K562 (cell line): Measurements from ENCODE around the gene HSPA1B. TPM values are rescaled to one million over a fixed set of nuclear protein-coding genes. Genes with fewer than 3 reads are reported as not detected.
A peak's percentile ranks its signal among the peaks of the same experiment; 100 is the strongest.

ENCODE experiments used
- CSDE1 ChIP-seq, 2 experiments: fragments of 450-650 bp; IDR thresholded peaks; 2 replicates each; pipeline ENCODE4 v1.6.1; 2016; ENCODE audit warnings: mild to moderate bottlenecking in 1 of 2
- GABPB2 ChIP-seq: fragments of 250-450 bp; sonication (Bioruptor Pico); conservative IDR thresholded peaks from 2 replicates; pipeline ENCODE4 v1.5.1; 2021; ENCODE audit warnings: mild to moderate bottlenecking
- GTF3C2 ChIP-seq: IDR thresholded peaks from 3 replicates; pipeline ENCODE4 v1.6.1; 2011; ENCODE audit warnings: borderline replicate concordance, mild to moderate bottlenecking, moderate library complexity; ENCODE audit not compliant: insufficient read length; ENCODE audit errors: extremely low read depth
- HINFP ChIP-seq: fragments of 450-650 bp; conservative IDR thresholded peaks from 2 replicates; pipeline ENCODE4 v1.6.1; 2016; ENCODE audit warnings: missing genetic modification characterization, low read depth, mild to moderate bottlenecking, control low read depth, missing compliant biosample characterization
- LCOR ChIP-seq: sonication (generic); formaldehyde crosslinking; IDR thresholded peaks from 2 replicates; pipeline ENCODE4 v1.8.0; 2022; ENCODE audit warnings: mild to moderate bottlenecking, missing genetic modification reagents
- NCOA6 ChIP-seq: fragments of 450-650 bp; IDR thresholded peaks from 2 replicates; pipeline ENCODE4 v1.6.1; 2017; ENCODE audit warnings: mild to moderate bottlenecking
- PHB ChIP-seq: fragments of 250-450 bp; sonication (Bioruptor Pico); IDR thresholded peaks from 2 replicates; pipeline ENCODE4 v1.5.0; 2021
- PHB2 ChIP-seq: fragments of 450-650 bp; IDR thresholded peaks from 2 replicates; pipeline ENCODE4 v1.6.1; 2017; ENCODE audit warnings: low read depth
- PHTF2 ChIP-seq: fragments of 250-450 bp; sonication (Bioruptor Pico); IDR thresholded peaks from 2 replicates; pipeline ENCODE4 v1.5.0; 2021; ENCODE audit warnings: mild to moderate bottlenecking
- PTRF ChIP-seq: fragments of 450-650 bp; IDR thresholded peaks from 2 replicates; pipeline ENCODE4 v1.6.1; 2016; ENCODE audit warnings: mild to moderate bottlenecking, missing genetic modification characterization, missing compliant biosample characterization
- PURB ChIP-seq: sonication (generic); formaldehyde crosslinking; IDR thresholded peaks from 2 replicates; pipeline ENCODE4 v1.9.0; 2021; ENCODE audit warnings: low read depth, mild to moderate bottlenecking, missing genetic modification reagents
- RBM15 ChIP-seq: fragments of 200-400 bp; formaldehyde crosslinking; IDR thresholded peaks from 2 replicates; pipeline ENCODE4 v1.6.1; 2018; ENCODE audit warnings: mild to moderate bottlenecking, low read length, moderate library complexity; ENCODE audit not compliant: insufficient read depth
- RBM17 ChIP-seq: fragments of 200-400 bp; formaldehyde crosslinking; IDR thresholded peaks from 2 replicates; pipeline ENCODE4 v1.6.1; 2017; ENCODE audit warnings: low read depth, mild to moderate bottlenecking, low read length, borderline replicate concordance
- TCF7L2 ChIP-seq: fragments of 150-350 bp; IDR thresholded peaks from 2 replicates; pipeline ENCODE4 v1.6.1; 2016; ENCODE audit warnings: low read depth, mild to moderate bottlenecking, low read length, moderate library complexity
- TRIM28 ChIP-seq: fragments of 450-650 bp; IDR thresholded peaks from 2 replicates; pipeline ENCODE4 v1.6.1; 2017
- ZBTB2 ChIP-seq: fragments of 450-650 bp; IDR thresholded peaks from 2 replicates; pipeline ENCODE4 v1.6.1; 2016; ENCODE audit warnings: antibody characterized with exemption
- ZFX ChIP-seq: sonication (generic); formaldehyde crosslinking; IDR thresholded peaks from 2 replicates; pipeline ENCODE4 v1.8.0; 2022; ENCODE audit warnings: mild to moderate bottlenecking, missing genetic modification reagents, moderate library complexity
- ZNF12 ChIP-seq: sonication (generic); formaldehyde crosslinking; IDR thresholded peaks from 2 replicates; pipeline ENCODE4 v1.4.0; 2020; ENCODE audit warnings: mild to moderate bottlenecking, missing genetic modification reagents
- ZNF133 ChIP-seq: fragments of 250-450 bp; sonication (Bioruptor Pico); IDR thresholded peaks from 2 replicates; pipeline ENCODE4 v1.4.0; 2020; ENCODE audit warnings: mild to moderate bottlenecking
- ZNF75A ChIP-seq: fragments of 450-650 bp; formaldehyde crosslinking; IDR thresholded peaks from 2 replicates; pipeline ENCODE4 v1.4.0; 2020; ENCODE audit warnings: mild to moderate bottlenecking
- ZNF766 ChIP-seq: fragments of 200-800 bp; sonication (Bioruptor generic); conservative IDR thresholded peaks from 2 replicates; pipeline ENCODE4 v1.6.1; 2016; ENCODE audit warnings: missing genetic modification characterization, missing compliant biosample characterization
- polyA plus RNA-seq, 8 experiments: library from polyadenylated mRNA; depleted of rRNA in 4 of 8; stranded (reverse) in 5 of 8; unstranded in 3 of 8; fragments of >200 nt; fragmentation: Nextera tagmentation in 2 of 8; fragmentation: Illumina TruSeq in 1 of 8; extraction: Ambion mirVana in 2 of 8; extraction: Trizol in 1 of 8; gene quantifications; 2 replicates each; pipeline versions ENCODE4 v1.2.1 to v1.2.3, GENCODE V29; 2011 to 2014; ENCODE audit warnings: inconsistent platforms in 1 of 8, missing spikeins in 1 of 8
- total RNA-seq, 7 experiments: library from RNA; depleted of rRNA in 6 of 7; stranded (reverse); fragments of >200 nt in 6 of 7; fragmentation: Illumina TruSeq in 2 of 7; extraction: Trizol in 2 of 7; gene quantifications; 2 replicates each; pipeline versions ENCODE4 v1.2.1 to v1.2.3, GENCODE V29; 2011 to 2021; ENCODE audit warnings: low replicate concordance in 1 of 7
- TF ChIP-seq, protein P1 (sequence below): fragments of 450-650 bp; formaldehyde crosslinking; IDR thresholded peaks from 2 replicates; pipeline ENCODE4 v1.4.0; 2022; ENCODE audit warnings: missing genetic modification characterization

HSPA1B gene
- total and polyA plus RNA-seq, 9 of the 15 experiments (the other 6 are each of a cell fraction or from before 2014, with no cell fraction given), result 0.27 to 227 (median 51.2) TPM

DNA sequence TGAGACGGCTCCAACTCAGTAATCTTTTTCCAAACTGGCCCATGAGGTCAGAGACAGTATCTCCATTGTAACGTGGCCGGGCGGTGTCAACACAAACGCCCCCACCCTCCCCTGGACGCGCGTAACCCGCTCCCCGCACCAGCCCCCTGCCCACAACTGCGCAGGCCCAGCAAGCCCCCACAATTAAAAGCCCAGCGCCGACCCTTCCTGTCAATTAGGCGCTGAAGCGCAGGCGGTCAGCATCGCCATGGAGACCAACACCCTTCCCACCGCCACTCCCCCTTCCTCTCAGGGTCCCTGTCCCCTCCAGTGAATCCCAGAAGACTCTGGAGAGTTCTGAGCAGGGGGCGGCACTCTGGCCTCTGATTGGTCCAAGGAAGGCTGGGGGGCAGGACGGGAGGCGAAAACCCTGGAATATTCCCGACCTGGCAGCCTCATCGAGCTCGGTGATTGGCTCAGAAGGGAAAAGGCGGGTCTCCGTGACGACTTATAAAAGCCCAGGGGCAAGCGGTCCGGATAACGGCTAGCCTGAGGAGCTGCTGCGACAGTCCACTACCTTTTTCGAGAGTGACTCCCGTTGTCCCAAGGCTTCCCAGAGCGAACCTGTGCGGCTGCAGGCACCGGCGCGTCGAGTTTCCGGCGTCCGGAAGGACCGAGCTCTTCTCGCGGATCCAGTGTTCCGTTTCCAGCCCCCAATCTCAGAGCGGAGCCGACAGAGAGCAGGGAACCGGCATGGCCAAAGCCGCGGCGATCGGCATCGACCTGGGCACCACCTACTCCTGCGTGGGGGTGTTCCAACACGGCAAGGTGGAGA is 12.3 kb upstream of the HSPA1B start, which contains the start of the genes HSPA1A and HSPA1L (continued):
- TF ChIP-seq CSDE1 (IDR thresholded peaks at IDR 0.05) (no peak), RBM15 (no peak), ZNF12 (CRISPR knock-in tag) (no peak), ZNF766 (CRISPR knock-in tag) (no peak; the same call in 1 of the 2 replicates), GABPB2 (CRISPR knock-in tag) (no peak), PHTF2 (CRISPR knock-in tag) (peak; percentile 98; the same call in 1 of the 2 replicates), GTF3C2 (no peak), ZNF75A (CRISPR knock-in tag) (0 out of 2 replicates have a peak, but pooled peaks have one; percentile 13), TRIM28 (0 out of 2 replicates have a peak, but pooled peaks have one; percentile 26), NCOA6 (no peak), PHB (CRISPR knock-in tag) (peak; percentile 95; the same call in 1 of the 2 replicates), HINFP (tag) (no peak), PHB2 (no peak), RBM17 (no peak), PTRF (no peak), ZBTB2 (peak; percentile 27; the same call in 1 of the 2 replicates), TCF7L2 (no peak), LCOR (CRISPR knock-in tag) (peak; percentile 55; the same call in 1 of the 2 replicates), ZFX (CRISPR knock-in tag) (peak; percentile 47; the same call in 1 of the 2 replicates), ZNF133 (CRISPR knock-in tag) (peak; percentile 85), PURB (CRISPR knock-in tag) (no peak)
- TF ChIP-seq, protein P1, sequence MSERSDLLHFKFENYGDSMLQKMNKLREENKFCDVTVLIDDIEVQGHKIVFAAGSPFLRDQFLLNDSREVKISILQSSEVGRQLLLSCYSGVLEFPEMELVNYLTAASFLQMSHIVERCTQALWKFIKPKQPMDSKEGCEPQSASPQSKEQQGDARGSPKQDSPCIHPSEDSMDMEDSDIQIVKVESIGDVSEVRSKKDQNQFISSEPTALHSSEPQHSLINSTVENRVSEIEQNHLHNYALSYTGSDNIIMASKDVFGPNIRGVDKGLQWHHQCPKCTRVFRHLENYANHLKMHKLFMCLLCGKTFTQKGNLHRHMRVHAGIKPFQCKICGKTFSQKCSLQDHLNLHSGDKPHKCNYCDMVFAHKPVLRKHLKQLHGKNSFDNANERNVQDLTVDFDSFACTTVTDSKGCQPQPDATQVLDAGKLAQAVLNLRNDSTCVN, result peak; percentile 88; the same call in 1 of the 2 replicates
